ENCODE results near the gene MAP2K5.

Gene MAP2K5

DNA sequence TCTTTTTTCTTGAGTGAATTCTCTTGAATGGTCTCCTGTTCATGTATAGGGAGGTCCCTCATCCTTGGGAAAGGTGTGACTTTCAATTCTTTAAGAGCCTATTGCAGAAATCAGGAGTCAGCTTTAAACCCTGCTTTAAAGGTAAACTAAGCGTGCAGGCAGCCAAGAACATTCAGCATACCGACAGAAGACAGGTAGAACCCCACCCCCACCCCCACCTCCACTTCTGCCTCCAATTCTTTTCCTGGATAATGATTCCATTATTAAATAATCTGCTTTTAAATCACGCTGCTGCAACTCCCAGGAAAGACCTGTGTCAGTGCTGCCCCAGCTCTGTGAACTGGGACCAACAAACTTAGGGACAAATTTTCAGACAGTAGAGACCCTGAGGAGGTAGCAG, 233.5 kb downstream of the MAP2K5 start:
- no peaks in the 10 kb centered on the region for H3K9me3 ChIP-seq (ENCODE audit: low read depth, low read length)
- H3K4me3 ChIP-seq: no peak overlapping the region
- H3K9ac ChIP-seq (ENCODE audit: insufficient read length): no peak overlapping the region
- H3K27ac ChIP-seq: no peak overlapping the region
- no peak for DNase-seq (ENCODE audit: low read depth, low spot score)
- H3K36me3 ChIP-seq (ENCODE audit: insufficient read depth, low read length): no peaks in the 10 kb centered on the region
- TF ChIP-seq FOXP2 (optimal IDR thresholded peaks at IDR 0.05; ENCODE audit: control extremely low read depth, extremely low read length, insufficient read depth): no peak
- TF ChIP-seq POLR2AphosphoS5 (IDR thresholded peaks at IDR 0.05; ENCODE audit: borderline replicate concordance, low read depth, low read length): no peak

DNA sequence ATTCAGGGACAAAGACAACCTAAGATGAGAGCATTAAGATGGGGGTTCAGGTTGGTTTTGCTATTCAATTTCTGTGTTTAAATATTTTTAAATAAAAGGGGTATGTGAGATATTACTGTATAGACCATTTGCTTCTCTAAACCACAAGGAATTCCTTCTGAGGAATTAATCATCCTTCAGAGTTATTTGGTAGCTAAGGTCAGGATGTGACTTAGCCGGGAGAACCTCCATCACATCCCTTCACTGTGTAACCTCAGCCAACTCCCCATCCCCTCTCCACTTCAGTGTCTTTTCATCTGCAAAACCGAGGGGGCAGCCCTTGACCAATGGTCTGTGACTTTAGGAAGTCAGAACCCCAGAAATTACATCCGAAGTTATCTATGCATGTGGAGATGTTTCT, 234.1 kb downstream of the MAP2K5 start:
- Histone ChIP-seq H3K4me3 (no peak overlapping the region), H3K9me3 (ENCODE audit: low read depth, low read length) (no peaks in the 10 kb centered on the region), H3K36me3 (ENCODE audit: insufficient read depth, low read length) (no peaks in the 10 kb centered on the region), H3K9ac (ENCODE audit: insufficient read length) (no peak overlapping the region), H3K27ac (no peak overlapping the region)
- DNase-seq (ENCODE audit: low read depth, low spot score): no peak
- no peak for TF ChIP-seq FOXP2 (optimal IDR thresholded peaks at IDR 0.05; ENCODE audit: control extremely low read depth, extremely low read length, insufficient read depth)
- no peak for TF ChIP-seq POLR2AphosphoS5 (IDR thresholded peaks at IDR 0.05; ENCODE audit: borderline replicate concordance, low read depth, low read length)
- no peak for TF ChIP-seq EZH2 (IDR thresholded peaks at IDR 0.05)

DNA sequence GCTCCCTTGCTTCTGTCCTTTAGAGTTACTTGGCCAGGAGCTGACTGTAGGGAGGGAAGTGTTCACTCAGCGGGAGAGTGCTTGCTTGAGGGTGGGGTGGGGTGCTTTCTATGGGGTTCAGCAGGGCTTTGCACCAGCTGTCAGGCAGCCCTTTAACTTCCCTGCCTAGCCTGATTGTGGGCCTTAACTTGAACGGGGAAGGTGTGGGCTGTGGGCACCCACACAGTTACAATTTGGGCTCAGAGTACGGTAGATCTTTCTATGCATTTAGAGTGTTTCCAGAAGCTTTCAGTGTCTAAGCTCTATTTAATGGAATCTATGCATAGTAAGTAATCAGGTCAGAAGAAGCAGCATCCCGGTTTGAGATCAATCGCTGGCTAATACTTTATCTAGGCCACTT, 234.6 kb downstream of the MAP2K5 start:
- no peaks in the 10 kb centered on the region for H3K9me3 ChIP-seq (ENCODE audit: low read depth, low read length)
- TF ChIP-seq POLR2AphosphoS5 (IDR thresholded peaks at IDR 0.05; ENCODE audit: borderline replicate concordance, low read depth, low read length) (no peak), EZH2 (IDR thresholded peaks at IDR 0.05) (no peak), FOXP2 (optimal IDR thresholded peaks at IDR 0.05; ENCODE audit: control extremely low read depth, extremely low read length, insufficient read depth) (no peak)
- H3K9ac ChIP-seq (ENCODE audit: insufficient read length): no peak overlapping the region
- no peaks in the 10 kb centered on the region for H3K36me3 ChIP-seq (ENCODE audit: insufficient read depth, low read length)
- no peak overlapping the region for H3K4me3 ChIP-seq
- no peak for DNase-seq (ENCODE audit: low read depth, low spot score)
- no peak overlapping the region for H3K27ac ChIP-seq

DNA sequence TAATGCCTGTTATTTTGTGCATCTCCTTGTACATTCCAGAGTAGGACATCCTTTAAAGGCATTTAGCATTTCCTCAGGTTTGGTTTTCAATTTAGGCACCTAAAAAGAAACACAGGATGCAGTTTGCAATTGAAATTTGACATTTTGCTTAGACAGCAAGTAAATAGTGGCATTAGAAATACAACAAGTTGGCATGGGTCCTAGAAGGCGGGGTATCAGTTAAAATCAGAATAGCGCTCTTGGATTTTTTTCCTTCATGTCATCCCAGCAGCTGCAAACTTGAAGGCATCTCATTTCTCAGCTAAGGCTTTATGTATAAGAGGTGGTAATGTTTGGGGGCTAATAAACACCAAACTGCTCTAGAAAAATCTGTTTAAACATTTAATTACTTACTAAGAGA, 235.3 kb downstream of the MAP2K5 start:
- TF ChIP-seq FOXP2 (optimal IDR thresholded peaks at IDR 0.05; ENCODE audit: control extremely low read depth, extremely low read length, insufficient read depth) (no peak), POLR2AphosphoS5 (IDR thresholded peaks at IDR 0.05; ENCODE audit: borderline replicate concordance, low read depth, low read length) (no peak), EZH2 (IDR thresholded peaks at IDR 0.05) (no peak)
- Histone ChIP-seq H3K9ac (ENCODE audit: insufficient read length) (no peak overlapping the region), H3K9me3 (ENCODE audit: low read depth, low read length) (no peaks in the 10 kb centered on the region), H3K4me3 (no peak overlapping the region), H3K36me3 (ENCODE audit: insufficient read depth, low read length) (no peaks in the 10 kb centered on the region), H3K27ac (no peak overlapping the region)
- no peak for DNase-seq (ENCODE audit: low read depth, low spot score)

DNA sequence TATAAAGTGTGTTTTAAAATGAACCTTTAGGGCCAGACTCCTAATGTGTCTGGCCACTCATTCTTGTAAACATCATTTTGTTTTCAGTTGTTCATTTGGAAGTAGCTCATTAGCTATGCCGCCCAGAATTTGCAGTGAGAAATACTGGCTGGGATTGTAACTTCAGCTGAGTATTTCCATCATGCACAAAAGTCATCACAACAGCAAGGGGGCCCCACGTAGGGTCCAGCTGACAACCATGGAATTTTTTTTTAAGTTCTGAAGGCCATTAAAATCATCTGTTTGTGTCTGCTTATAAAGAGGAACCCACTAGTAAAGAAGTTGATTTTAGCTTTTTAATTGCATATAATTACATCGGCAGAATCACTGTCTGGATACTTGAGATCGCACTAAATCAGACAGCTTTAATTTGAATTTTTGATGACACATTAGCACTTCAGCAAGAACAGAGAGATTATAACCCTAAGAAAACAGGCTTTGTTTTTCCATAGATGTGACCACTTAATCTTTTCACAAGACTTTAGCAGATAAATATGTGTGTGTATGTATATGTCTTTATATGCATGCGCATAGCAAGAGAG, 236.6 kb downstream of the MAP2K5 start:
- H3K4me3 ChIP-seq: no peak overlapping the region
- DNase-seq (ENCODE audit: low read depth, low spot score): no peak
- no peaks in the 10 kb centered on the region for H3K9me3 ChIP-seq (ENCODE audit: low read depth, low read length)
- TF ChIP-seq FOXP2 (optimal IDR thresholded peaks at IDR 0.05; ENCODE audit: control extremely low read depth, extremely low read length, insufficient read depth): no peak
- H3K9ac ChIP-seq (ENCODE audit: insufficient read length): no peak overlapping the region
- no peaks in the 10 kb centered on the region for H3K36me3 ChIP-seq (ENCODE audit: insufficient read depth, low read length)
- H3K27ac ChIP-seq: no peak overlapping the region

DNA sequence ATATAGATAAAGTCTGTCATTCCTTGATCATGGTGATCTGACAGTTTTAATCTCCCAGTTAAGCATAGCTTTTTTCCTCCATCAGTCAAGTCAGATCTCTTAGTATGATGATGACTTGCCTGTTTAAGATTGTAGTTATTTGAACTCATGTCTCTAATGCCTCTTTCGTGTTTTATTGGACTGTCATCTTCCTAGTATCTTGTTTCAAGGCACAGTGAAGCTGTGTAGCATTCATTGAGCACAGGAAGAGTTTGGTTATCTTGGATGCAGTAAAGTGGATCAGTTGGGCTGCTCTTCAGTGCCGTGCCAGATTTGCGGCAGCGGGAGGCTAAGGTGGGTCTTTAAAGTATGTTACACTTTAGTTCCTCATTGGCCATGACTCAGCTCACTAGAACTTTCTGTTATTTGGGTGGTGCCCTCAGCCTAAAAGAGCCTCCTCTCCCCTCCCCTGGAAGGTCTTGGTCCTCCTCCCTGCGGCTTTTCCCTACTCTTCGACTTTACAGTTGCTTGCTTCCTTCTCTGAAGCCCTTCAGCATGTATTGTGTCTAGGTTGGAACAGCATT, 237.1 kb downstream of the MAP2K5 start:
- Histone ChIP-seq H3K9me3 (ENCODE audit: low read depth, low read length) (no peaks in the 10 kb centered on the region), H3K4me3 (no peak overlapping the region), H3K9ac (ENCODE audit: insufficient read length) (no peak overlapping the region), H3K27ac (no peak overlapping the region), H3K36me3 (ENCODE audit: insufficient read depth, low read length) (no peaks in the 10 kb centered on the region)
- TF ChIP-seq FOXP2 (optimal IDR thresholded peaks at IDR 0.05; ENCODE audit: control extremely low read depth, extremely low read length, insufficient read depth) (no peak), EZH2 (IDR thresholded peaks at IDR 0.05) (no peak), POLR2AphosphoS5 (IDR thresholded peaks at IDR 0.05; ENCODE audit: borderline replicate concordance, low read depth, low read length) (no peak)
- no peak for DNase-seq (ENCODE audit: low read depth, low spot score)

DNA sequence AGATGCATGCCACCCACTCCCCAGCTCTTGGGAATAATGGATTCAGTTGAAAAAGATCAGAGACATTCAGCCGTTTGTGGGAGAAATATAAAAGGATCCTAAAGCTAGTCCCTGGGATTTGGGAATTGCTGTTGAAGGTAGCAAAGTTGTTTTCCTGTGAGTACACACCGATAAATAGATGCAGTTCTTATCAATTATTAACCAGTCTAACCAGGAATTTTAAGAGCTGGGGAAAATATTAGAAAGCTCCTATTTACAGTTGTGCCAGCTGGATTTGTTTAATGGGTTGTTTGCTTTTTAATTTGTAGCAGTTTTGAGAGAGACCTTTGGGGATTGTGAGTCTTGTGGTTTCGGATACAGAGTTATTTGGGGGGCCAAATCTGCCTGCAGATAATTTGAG, 238.6 kb downstream of the MAP2K5 start:
- no peak overlapping the region for H3K9ac ChIP-seq (ENCODE audit: insufficient read length)
- no peak overlapping the region for H3K27ac ChIP-seq
- no peak for DNase-seq (ENCODE audit: low read depth, low spot score)
- no peaks in the 10 kb centered on the region for H3K36me3 ChIP-seq (ENCODE audit: insufficient read depth, low read length)
- TF ChIP-seq POLR2AphosphoS5 (IDR thresholded peaks at IDR 0.05; ENCODE audit: borderline replicate concordance, low read depth, low read length) (no peak), EZH2 (IDR thresholded peaks at IDR 0.05) (no peak), FOXP2 (optimal IDR thresholded peaks at IDR 0.05; ENCODE audit: control extremely low read depth, extremely low read length, insufficient read depth) (no peak)
- no peaks in the 10 kb centered on the region for H3K9me3 ChIP-seq (ENCODE audit: low read depth, low read length)
- H3K4me3 ChIP-seq: no peak overlapping the region

DNA sequence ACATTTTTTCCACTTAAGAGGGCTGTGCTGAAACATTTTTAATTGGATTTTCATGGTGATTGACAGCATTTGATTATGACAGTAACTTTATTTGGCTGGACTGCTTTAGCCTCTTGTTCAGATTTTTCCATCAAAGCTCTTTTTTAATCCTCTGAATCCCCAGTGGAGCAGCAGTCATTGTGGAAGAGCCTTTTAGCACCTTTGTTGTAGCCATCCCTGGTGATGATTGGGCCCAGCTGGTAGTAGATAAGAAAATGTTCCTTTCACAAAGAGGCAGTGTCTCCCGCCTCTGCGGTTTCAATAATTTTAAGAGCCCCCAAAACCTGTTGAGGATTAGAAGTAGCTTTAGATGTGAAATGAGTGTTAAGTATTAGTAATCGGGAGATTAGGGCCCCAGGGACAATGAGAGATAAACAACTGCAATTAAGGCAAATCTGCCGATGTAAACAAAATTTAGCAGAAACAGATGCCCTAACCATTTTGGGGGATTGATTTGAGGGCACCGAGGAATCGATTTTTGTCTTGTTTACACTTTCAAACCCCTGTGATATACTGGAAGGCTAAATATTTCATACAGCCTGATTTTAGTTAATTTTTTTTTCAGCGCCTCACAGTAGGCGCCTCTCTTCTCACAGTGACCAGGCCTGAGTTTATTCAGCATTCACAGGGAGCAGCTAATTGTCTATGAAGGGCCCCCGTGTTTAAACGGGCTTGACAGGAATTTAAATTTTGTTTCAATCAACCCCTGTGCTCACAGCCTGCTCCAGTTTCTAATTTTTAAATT, 239.6 kb downstream of the MAP2K5 start:
- no peak for TF ChIP-seq POLR2AphosphoS5 (IDR thresholded peaks at IDR 0.05; ENCODE audit: borderline replicate concordance, low read depth, low read length)
- TF ChIP-seq EZH2 (IDR thresholded peaks at IDR 0.05): no peak
- no peak for TF ChIP-seq FOXP2 (optimal IDR thresholded peaks at IDR 0.05; ENCODE audit: control extremely low read depth, extremely low read length, insufficient read depth)
- no peaks in the 10 kb centered on the region for H3K36me3 ChIP-seq (ENCODE audit: insufficient read depth, low read length)
- no peak for DNase-seq (ENCODE audit: low read depth, low spot score)
- H3K9ac ChIP-seq (ENCODE audit: insufficient read length): no peak overlapping the region
- H3K9me3 ChIP-seq (ENCODE audit: low read depth, low read length): no peaks in the 10 kb centered on the region
- no peak overlapping the region for H3K4me3 ChIP-seq
- no peak overlapping the region for H3K27ac ChIP-seq

All from SK-N-MC (cell line).